ENCODE data around the gene RNF135.

DNA sequence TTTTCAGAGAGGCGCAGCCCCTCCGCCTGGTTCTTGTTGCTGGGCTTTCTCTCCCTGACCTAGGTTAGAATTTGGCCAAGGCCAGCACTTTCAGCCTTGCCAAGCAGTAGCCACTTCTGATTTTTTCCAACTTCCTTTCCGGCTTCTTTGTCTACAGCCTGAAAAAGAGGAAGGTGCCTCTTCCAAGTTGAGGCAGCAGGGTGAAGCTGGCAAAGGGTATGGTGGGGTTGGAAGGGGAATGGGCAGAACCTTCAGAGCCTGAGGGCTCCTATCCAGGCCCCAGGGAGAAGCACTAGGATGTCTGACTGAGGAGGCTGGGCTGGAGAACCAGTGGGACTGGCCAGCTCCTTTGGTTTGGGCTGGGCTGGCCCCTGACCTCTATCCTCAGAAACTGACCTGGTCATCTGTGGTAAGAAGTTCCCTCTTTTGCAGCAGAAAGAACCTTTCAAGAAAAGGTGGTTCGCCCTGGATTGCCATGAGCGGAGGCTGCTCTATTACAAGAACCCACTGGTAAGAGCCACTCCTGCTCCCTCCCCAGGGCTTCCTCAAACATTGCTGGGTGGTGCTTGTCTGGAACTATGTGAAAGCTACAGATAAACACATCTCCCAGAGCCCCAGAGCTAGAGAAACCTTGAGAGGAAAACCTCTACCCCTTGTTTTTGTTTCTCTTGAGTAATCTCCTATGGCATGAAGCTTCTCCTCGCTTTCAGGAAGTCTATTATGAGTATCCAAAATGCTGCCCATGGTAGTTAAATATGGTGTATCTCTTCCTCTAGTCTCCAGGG is 16.6 kb upstream of the RNF135 start:
- TF ChIP-seq, protein P1, sequence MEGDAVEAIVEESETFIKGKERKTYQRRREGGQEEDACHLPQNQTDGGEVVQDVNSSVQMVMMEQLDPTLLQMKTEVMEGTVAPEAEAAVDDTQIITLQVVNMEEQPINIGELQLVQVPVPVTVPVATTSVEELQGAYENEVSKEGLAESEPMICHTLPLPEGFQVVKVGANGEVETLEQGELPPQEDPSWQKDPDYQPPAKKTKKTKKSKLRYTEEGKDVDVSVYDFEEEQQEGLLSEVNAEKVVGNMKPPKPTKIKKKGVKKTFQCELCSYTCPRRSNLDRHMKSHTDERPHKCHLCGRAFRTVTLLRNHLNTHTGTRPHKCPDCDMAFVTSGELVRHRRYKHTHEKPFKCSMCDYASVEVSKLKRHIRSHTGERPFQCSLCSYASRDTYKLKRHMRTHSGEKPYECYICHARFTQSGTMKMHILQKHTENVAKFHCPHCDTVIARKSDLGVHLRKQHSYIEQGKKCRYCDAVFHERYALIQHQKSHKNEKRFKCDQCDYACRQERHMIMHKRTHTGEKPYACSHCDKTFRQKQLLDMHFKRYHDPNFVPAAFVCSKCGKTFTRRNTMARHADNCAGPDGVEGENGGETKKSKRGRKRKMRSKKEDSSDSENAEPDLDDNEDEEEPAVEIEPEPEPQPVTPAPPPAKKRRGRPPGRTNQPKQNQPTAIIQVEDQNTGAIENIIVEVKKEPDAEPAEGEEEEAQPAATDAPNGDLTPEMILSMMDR (conservative IDR thresholded peaks at IDR 0.05), result no peak
- TF ChIP-seq EZH2 (IDR thresholded peaks at IDR 0.05; ENCODE audit: low read depth), result no peak
